Activated effector memory CD4-positive, alpha-beta T cell treated with Interleukin-2 at 50 U/mL for 16 hours (primary cell): ENCODE data around the gene CHMP2A.
"Not testable (repeated sequence)": the region's sequence is repeated elsewhere in the genome, so short reads cannot be mapped to it uniquely, and the experiment has no call there.

Experiments used
- DNase-seq: peaks from one replicate; pipeline ENCODE4 v3.0.0-alpha.2; 2020

The CHMP2A gene

DNA sequence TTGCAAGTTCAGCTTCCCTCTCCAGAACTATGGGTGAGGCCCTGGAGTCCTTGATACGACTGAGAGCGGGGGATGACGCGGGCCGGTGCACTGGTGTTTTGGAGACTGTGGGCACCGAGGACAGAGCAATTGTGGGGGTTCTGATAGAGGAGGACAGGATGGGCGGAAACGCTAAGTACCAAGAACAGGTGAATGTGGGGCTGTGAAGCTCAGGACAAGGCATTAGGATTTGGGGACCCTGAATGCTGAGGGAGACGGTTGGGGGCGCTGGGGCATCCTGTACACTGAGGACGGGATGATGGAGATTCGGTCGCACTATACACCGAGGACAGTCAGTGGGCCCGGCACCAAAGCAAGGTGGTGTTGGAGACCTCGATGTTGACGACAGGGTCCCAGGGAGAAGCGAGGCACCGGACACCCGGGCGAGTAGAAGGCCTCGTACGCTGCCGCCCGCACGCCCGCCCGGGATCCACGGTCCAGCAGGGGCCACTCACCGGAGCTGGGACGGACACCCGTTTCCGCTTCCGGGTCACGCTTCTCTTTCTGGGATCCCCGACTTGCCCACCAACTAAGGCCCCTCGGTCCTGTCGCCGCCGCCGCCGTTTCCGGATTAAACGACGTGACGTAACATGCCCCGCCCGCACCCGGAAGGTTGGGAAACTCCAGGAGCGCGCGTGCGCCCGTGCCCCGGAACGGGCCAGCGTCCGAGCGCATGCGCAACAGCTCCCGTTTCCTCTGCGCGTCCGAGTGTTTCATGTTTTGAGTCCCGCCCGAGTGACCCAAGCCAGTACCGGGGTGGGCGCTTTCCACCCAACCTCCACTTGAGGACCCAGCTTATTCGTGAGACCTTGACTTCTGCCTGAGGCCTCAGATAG is at the start of gene CHMP2A:
CHMP2A (minus strand) TSS at position 612 of the 875 bp plus-strand sequence. CDS start 893 bp downstream, outside the sequence.
- peak; percentile 96 for DNase-seq

- DNase-seq: no peak
These were observed 31.3 kb upstream of the CHMP2A start for GRCh38 chr19:58586133-58586765.

GRCh38 chr19:58585442-58586132 is 30.7 kb upstream of the CHMP2A start:
- DNase-seq: no peak

DNA sequence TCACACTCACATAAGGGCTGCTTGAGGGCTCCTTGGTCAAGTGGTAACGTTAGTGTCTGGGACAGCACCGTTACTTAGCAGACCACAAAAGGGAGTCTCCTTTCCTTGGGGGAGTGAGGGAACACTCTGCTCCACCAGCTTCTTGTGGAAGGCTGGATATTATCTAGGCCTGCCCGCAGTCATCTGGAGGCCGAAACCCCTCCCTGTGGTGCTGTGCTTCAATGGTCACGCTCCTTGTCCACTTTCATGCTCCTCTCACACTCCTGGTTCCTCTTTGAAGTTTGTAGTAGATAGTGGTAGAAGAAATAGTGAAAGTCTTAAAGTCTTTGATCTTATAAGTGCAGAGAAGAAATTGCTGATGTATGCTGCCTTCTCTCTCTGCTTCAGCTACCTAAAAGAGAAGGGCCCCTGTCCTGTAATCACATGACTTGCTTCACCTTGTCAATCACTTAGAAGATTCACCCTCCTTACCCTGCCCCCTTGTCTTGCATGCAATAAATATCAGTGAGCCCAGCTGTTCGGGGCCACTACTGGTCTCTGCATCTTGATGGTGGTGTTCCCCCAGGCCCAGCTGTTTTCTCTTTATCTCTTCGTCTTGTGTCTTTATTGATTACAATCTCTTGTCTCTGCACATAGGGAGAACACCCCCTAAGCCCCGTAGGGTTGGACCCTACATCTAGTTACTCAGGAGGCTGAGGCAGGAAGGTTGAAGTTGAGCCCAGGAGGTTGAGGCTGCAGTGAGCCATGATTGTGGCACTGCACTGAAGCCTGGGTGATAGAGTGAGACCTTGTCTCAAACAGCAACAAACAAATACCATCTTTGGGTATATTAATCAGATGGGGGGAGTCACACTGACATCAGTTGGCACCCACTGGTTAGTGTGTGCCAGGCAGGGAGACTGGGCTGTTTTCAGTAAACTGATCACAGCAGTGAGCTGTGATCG is 29.9 kb upstream of the CHMP2A start:
- no peak for DNase-seq

GRCh38 chr19:58582985-58583384 is 28.1 kb upstream of the CHMP2A start:
- no peak for DNase-seq

- peak; percentile 81 for DNase-seq
These were observed 26.6 kb upstream of the CHMP2A start for GRCh38 chr19:58581227-58582141.

DNA sequence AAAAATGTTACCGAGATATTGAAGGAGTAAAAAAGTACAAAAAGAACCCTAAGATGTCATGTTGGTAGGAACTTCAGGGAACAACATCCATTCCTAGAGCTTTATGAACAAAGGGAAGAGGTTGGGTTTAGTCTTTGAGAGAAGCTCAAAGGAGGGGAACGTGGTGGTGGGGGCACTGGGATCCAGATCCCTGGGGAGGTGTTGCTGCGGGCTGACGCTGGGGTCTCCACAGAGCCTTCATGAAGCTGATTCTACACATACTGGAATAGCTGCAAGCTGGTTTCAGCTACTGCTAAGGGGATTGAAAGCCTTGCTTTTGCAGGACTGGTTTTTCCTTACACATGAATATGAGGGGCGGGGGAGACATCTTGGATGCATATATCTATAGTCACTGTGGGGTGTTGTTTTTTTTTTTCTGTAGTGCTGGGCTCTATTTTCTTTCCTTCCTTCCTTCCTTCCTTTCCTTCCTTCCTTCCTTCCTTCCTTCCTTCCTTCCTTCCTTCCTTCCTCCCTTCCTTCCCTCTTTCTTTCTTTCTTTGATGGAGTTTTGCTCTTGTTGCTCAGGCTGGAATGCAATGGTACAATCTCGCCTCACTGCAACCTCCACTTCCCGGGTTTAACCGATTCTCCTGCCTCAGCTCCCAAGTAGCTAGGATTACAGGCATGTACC is 24.7 kb upstream of the CHMP2A start:
- no peak for DNase-seq

- DNase-seq: no peak
These were observed 23.4 kb upstream of the CHMP2A start for GRCh38 chr19:58578012-58578925.

DNA sequence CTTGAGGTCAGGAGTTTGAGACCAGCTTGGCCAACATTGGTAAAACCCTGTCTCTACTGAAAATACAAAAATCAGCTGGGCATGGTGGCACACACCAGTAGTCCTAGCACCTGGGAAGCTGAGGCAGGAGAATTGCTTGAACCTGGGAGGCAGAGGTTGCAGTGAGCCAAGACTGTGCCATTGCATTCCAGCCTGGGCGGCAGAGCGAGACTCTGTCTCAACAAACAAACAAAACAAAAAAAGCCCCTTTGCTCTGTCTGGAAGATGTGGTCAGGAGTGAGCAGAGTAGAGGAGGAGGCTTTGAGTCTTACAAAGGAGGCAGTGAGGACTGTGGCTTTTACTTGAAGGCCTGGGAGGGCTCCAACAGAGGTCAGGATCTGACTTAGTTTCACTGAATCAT is 22.7 kb upstream of the CHMP2A start:
- not testable (repeated sequence) for DNase-seq

- peak; percentile 60 for DNase-seq
These were observed 20.5 kb upstream of the CHMP2A start for GRCh38 chr19:58575183-58576041.

- no peak for DNase-seq
These were observed 18.8 kb upstream of the CHMP2A start for GRCh38 chr19:58573658-58574164.

DNA sequence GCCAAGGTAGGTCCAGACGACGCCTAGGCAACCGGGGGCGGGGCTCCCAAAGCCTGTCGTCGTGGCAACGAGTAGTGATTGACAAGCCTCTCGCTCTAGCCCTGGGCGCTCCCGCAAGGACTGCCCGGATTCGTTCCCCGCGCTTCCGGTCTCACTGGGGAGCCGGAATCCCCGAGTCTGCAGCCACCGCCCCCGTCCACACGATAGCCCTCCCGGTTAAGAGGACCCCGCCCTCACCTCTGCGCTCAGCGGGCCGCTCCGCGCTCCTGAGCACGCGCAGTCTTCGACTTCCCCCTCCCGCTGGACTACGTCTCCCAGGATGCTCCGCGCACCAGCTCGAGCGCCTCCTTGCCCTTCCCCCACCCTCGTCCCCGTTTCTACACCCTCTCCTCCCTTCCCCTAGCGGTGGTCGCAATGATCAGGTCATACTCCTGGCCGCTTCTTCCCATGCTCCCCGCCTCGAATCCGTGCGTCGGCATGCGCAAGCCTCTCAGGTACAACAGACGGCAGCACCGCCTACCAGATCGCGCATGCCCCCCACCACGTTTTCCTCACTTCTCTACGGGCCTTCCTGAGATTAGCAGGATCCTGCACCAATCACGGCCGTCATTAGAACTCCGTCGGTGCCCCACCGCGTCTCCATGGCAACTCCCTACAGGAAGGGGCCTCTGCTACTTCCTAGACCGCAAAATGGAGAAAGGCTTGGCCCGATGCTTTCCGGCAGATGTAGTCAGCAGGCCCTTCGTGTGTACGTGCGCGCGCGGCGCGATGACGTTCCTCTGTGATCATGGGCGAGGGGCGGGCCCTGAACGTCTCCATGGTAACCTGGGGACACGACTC is 18.1 kb upstream of the CHMP2A start, which contains the start of gene MZF1:
MZF1 (minus strand) TSS at position 518 of the 840 bp plus-strand sequence. CDS start 1,946 bp downstream, outside the sequence.
- peak; percentile 99 for DNase-seq

- DNase-seq: no peak
These were observed 17.3 kb upstream of the CHMP2A start for GRCh38 chr19:58572026-58572817.

DNA sequence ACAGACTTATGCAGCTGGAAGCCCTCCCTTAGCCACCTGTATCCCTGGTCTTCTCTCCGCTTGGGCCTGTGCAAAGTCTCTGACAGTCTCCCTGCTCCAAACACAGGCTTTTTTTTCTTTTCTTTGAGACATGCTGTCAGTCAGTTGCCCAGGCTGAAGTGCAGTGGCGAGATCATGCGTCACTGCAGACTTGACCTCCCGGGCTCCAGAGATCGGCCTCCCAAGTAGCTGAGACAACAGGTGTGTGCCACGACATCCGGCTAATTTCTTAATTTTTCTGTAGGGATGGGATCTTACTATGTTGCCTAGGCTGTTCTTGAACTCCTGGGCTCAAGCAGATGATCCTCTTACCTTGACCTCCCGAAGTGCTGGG is 16.7 kb upstream of the CHMP2A start:
- no peak for DNase-seq

GRCh38 chr19:58570770-58571574 is 16.1 kb upstream of the CHMP2A start:
- no peak for DNase-seq
